Endothelial cell of umbilical vein (primary cell): ENCODE data around the gene FBXO10. TPM values are rescaled to one million over a fixed set of nuclear protein-coding genes. Genes with fewer than 3 reads are reported as not detected.

Source experiments
- BruUV-seq: library from RNA; stranded (reverse); fragments of 400-500 nt; replicated peaks from 2 replicates; lab custom pipeline; 2021; lab: Mats Ljungman, UMichigan
- CTCF ChIA-PET: fragments of 300-600, 350-600 bp; sonication (Branson Sonifier 250); formaldehyde crosslinking; loops from one replicate; lab custom pipeline; 2021; ENCODE audit warnings: antibody characterized with exemption, inconsistent platforms; lab: Charles Lee
- POLR2A ChIA-PET: fragments of 300-600, 350-600 bp; sonication (Branson Sonifier 250); formaldehyde crosslinking; loops from one replicate; lab custom pipeline; 2021; ENCODE audit warnings: antibody characterized with exemption, inconsistent platforms; lab: Charles Lee
- DNase-seq: peaks from one replicate; pipeline ENCODE4 v3.0.0-alpha.2; 2011; ENCODE audit warnings: low read depth, low spot score
- FAIRE-seq: peaks from 2 replicates; lab custom pipeline; 2011; peaks lifted over from hg19 to GRCh38; lab: Jason Lieb, UNC
- H2AFZ ChIP-seq: 2 replicates; pipeline ENCODE4 v1.6.0; 2012; ENCODE audit warnings: low read depth, low read length, control low read depth, inconsistent platforms
- H3K27ac ChIP-seq: 2 replicates; pipeline ENCODE4 v1.5.1; 2011; ENCODE audit warnings: low read depth, mild to moderate bottlenecking, control low read depth, low read length, moderate library complexity; ENCODE audit not compliant: insufficient read depth
- H3K27me3 ChIP-seq, 2 experiments: 2 replicates each; pipeline versions ENCODE4 v1.6.0 to v1.6.1; 2011; ENCODE audit warnings: low read length in 2 of 2, mixed read lengths in 1 of 2; ENCODE audit not compliant: control insufficient read depth in 2 of 2, insufficient read depth in 2 of 2
- H3K36me3 ChIP-seq, 2 experiments: 2 replicates in 1 of 2; 3 replicates in 1 of 2; pipeline ENCODE4 v1.5.1; 2011; ENCODE audit warnings: low read length in 2 of 2, mild to moderate bottlenecking in 1 of 2, moderate library complexity in 1 of 2; ENCODE audit not compliant: control insufficient read depth in 2 of 2, insufficient read depth in 2 of 2; ENCODE audit errors: extremely low read depth in 1 of 2
- H3K4me1 ChIP-seq: 3 replicates; pipeline ENCODE4 v1.5.1; 2011; ENCODE audit warnings: mild to moderate bottlenecking, low read length; ENCODE audit not compliant: control insufficient read depth, insufficient read depth; ENCODE audit errors: extremely low read depth
- H3K4me2 ChIP-seq: 2 replicates; pipeline ENCODE4 v1.6.1; 2011; ENCODE audit warnings: low read length, control low read depth, mixed read lengths; ENCODE audit not compliant: insufficient read depth
- H3K4me3 ChIP-seq, 3 experiments: fragments of 200-600 bp in 1 of 3; sonication (generic), shearing (Covaris generic) in 1 of 3; replicated peaks in 1 of 3; 2 replicates each; pipeline ENCODE4 v1.5.1; 2011 to 2016; ENCODE audit warnings: control low read depth in 3 of 3, low read length in 3 of 3, mild to moderate bottlenecking in 2 of 3, inconsistent platforms in 1 of 3, low read depth in 1 of 3, moderate library complexity in 1 of 3; ENCODE audit not compliant: insufficient read depth in 1 of 3
- H3K79me2 ChIP-seq: 2 replicates; pipeline ENCODE4 v1.6.0; 2012; ENCODE audit warnings: low read length, inconsistent platforms; ENCODE audit not compliant: control insufficient read depth, insufficient read depth
- H3K9ac ChIP-seq: replicated peaks from 2 replicates; pipeline ENCODE3; 2011; ENCODE audit warnings: low read length, control low read depth; ENCODE audit not compliant: insufficient read depth; ENCODE audit errors: extremely low read depth
- H3K9me1 ChIP-seq: replicated peaks from 3 replicates; pipeline ENCODE4 v1.6.0; 2011; ENCODE audit warnings: mild to moderate bottlenecking, low read length; ENCODE audit not compliant: control insufficient read depth, insufficient read depth; ENCODE audit errors: extremely low read depth
- H3K9me3 ChIP-seq: replicated peaks from 2 replicates; pipeline ENCODE4 v1.5.1; 2012; ENCODE audit warnings: low read length, inconsistent platforms; ENCODE audit not compliant: control insufficient read depth, insufficient read depth
- H4K20me1 ChIP-seq: replicated peaks from 2 replicates; pipeline ENCODE3; 2011; ENCODE audit warnings: mild to moderate bottlenecking, low read length; ENCODE audit not compliant: control insufficient read depth, insufficient read depth; ENCODE audit errors: extremely low read depth
- CTCF ChIP-seq, 2 donors: IDR thresholded peaks; 1 replicate in 1 of 2; 2 replicates in 1 of 2; pipeline ENCODE4 v1.5.1; 2011; ENCODE audit warnings: low read length in 2 of 2, mild to moderate bottlenecking in 2 of 2, moderate library complexity in 2 of 2, control low read depth in 1 of 2, inconsistent platforms in 1 of 2, low read depth in 1 of 2; ENCODE audit not compliant: insufficient read depth in 1 of 2; ENCODE audit errors: extremely low read depth in 1 of 2
- EZH2 ChIP-seq: IDR thresholded peaks from 2 replicates; pipeline ENCODE4 v1.6.1; 2012; ENCODE audit warnings: borderline replicate concordance, low read depth, mild to moderate bottlenecking, moderate library complexity, low read length, inconsistent platforms; ENCODE audit not compliant: severe bottlenecking
- FOS ChIP-seq: IDR thresholded peaks from 2 replicates; pipeline ENCODE4 v1.6.1; 2011; ENCODE audit warnings: mild to moderate bottlenecking, low read length, moderate library complexity, borderline replicate concordance; ENCODE audit not compliant: insufficient read depth
- GATA2 ChIP-seq: IDR thresholded peaks from 2 replicates; pipeline ENCODE4 v1.7.0; 2011; ENCODE audit warnings: low read depth, mild to moderate bottlenecking, moderate library complexity, mixed read lengths, low read length; ENCODE audit not compliant: insufficient read length, insufficient read depth
- JUN ChIP-seq: IDR thresholded peaks from 2 replicates; pipeline ENCODE4 v1.6.1; 2011; ENCODE audit warnings: borderline replicate concordance, low read depth; ENCODE audit not compliant: insufficient read length, insufficient read depth
- MAX ChIP-seq: IDR thresholded peaks from 2 replicates; pipeline ENCODE4 v1.6.1; 2011; ENCODE audit not compliant: insufficient read depth, insufficient read length
- MYC ChIP-seq: IDR thresholded peaks from one replicate; pipeline ENCODE4 v1.6.1; 2011; ENCODE audit warnings: mild to moderate bottlenecking, low read depth, low read length
- POLR2A ChIP-seq: IDR thresholded peaks from 2 replicates; pipeline ENCODE4 v1.6.1; 2012; ENCODE audit warnings: low read depth, mild to moderate bottlenecking, control low read depth, low read length
- POLR2AphosphoS5 ChIP-seq: IDR thresholded peaks from 2 replicates; pipeline ENCODE4 v1.6.1; 2012; ENCODE audit warnings: low read depth, mild to moderate bottlenecking, control low read depth, low read length, moderate library complexity; ENCODE audit not compliant: insufficient read depth
- dilution Hi-C: fragments of 300-500 bp; cut with MboI; formaldehyde crosslinking; loops from one replicate; pipeline ENCODE4 v1.15.0; 2019; ENCODE audit warnings: low sequenced_read_pairs; ENCODE audit not compliant: extremely low pct_ligation_motif_present
- intact Hi-C: fragments of 100-400 bp; cut with micrococcal nuclease; formaldehyde crosslinking; loops from one replicate; pipeline ENCODE4 v1.10.0; 2022
- polyA plus RNA-seq, 4 experiments: library from polyadenylated mRNA; depleted of rRNA in 3 of 4; stranded (reverse) in 3 of 4; unstranded in 1 of 4; fragments of >200 nt; gene quantifications; 2 replicates each; pipeline versions ENCODE4 v1.2.1 to v1.2.3, GENCODE V29; 2011 to 2012; ENCODE audit warnings: missing spikeins in 1 of 4
- total RNA-seq: library from RNA; stranded (reverse); gene quantifications from 2 replicates; pipeline ENCODE4 v1.2.3, GENCODE V29; 2021

Gene FBXO10
- total and polyA plus RNA-seq, 2 donors (not counting 3 experiments of a cell fraction or from before 2014, with no cell fraction given), result 11.8 to 14.4 TPM

GRCh38 chr9:37549527-37549926 is 26.7 kb downstream of the FBXO10 start:
- no TSS peak for BruUV-seq
- dilution Hi-C loops, result no loop called here
- ChIA-PET CTCF (no interaction called here), POLR2A (no interaction called here)
- Histone ChIP-seq H3K4me2 (no peak overlapping the region), H3K4me1 (no peaks in the 10 kb centered on the region), H4K20me1 (no peaks in the 10 kb centered on the region), H3K4me3 (no peak overlapping the region), H2AFZ (no peak overlapping the region), H3K9me3 (no peaks in the 10 kb centered on the region), H3K36me3 (no peaks in the 10 kb centered on the region), H3K27me3 (no peaks in the 10 kb centered on the region), H3K79me2 (no peaks in the 10 kb centered on the region), H3K9me1 (no peaks in the 10 kb centered on the region), H3K27ac (no peak overlapping the region), H3K9ac (no peak overlapping the region)
- DNase-seq (no peak), FAIRE-seq (no peak)
- TF ChIP-seq JUN (no peak), MYC (no peak), POLR2A (no peak), EZH2 (no peak), POLR2AphosphoS5 (no peak), CTCF (IDR thresholded peaks at IDR 0.05; ENCODE audit: extremely low read depth in 1 of 2, insufficient read depth in 1 of 2, low read depth in 1 of 2, low read length in 2 of 2) (no peak), MAX (no peak), FOS (no peak), GATA2 (no peak)
- intact Hi-C loops, result no loop called here
